Femur (tissue), 1 donor: ENCODE results near the gene CR1.
"Not testable (repeated sequence)": the region's sequence is repeated elsewhere in the genome, so short reads cannot be mapped to it uniquely, and the experiment has no call there.

Experiments used
- DNase-seq: peaks from one replicate; pipeline ENCODE4 v3.0.0-alpha.2; 2017

Gene CR1

GRCh38 chr1:207495801-207496792 is at the start of gene CR1:
Gene CR1, plus strand, starts transcription at chr1:207496157. Its CDS starts 111 bp downstream, at chr1:207496268.
- DNase-seq, result peak; percentile 40

GRCh38 chr1:207453710-207454045 is 42.3 kb upstream of the CR1 start:
- no peak for DNase-seq

DNA sequence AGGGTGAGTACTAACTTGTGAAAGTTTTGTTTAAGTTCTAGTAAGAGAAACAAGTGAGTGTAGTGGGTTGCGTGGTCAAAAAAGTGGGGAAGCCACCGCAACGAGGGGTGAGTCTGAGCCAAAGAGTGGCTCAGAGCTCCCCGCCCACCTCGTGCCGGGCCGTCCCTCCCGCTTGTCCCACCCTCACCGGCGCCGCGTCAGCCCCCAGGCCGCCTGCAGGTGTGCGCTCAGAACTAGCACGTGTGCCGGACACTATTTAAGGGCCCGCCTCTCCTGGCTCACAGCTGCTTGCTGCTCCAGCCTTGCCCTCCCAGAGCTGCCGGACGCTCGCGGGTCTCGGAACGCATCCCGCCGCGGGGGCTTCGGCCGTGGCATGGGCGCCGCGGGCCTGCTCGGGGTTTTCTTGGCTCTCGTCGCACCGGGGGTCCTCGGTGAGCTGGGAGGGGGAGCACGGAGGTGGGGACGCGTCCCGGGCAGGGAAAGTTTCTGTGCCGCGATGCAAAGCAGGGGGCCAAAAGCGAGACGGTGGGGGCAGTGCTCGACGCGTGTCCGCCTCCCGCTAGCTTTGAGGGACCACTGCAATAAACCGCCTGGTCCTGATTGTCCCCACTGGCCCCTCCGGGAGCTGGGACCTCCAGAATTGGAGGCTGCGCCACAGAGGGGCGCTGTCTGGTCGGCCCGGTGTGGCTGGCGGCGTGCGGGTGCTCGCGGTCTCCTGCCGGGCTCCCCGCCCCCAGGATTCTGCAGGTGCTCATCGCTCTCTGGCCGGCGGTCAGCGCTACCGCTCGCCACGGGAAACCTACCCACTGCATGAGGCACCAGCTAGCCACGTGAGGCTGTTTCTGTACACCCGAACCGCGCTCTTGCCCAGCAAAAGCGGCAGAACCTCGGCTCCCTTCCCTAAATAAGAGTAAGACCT is 41.7 kb upstream of the CR1 start, which contains the start of gene CR2:
TSS of gene CR2 (plus strand) at position 283 of the 919 bp plus-strand sequence. CDS start at position 374, 91 bp downstream.
- peak; percentile 25 for DNase-seq

DNA sequence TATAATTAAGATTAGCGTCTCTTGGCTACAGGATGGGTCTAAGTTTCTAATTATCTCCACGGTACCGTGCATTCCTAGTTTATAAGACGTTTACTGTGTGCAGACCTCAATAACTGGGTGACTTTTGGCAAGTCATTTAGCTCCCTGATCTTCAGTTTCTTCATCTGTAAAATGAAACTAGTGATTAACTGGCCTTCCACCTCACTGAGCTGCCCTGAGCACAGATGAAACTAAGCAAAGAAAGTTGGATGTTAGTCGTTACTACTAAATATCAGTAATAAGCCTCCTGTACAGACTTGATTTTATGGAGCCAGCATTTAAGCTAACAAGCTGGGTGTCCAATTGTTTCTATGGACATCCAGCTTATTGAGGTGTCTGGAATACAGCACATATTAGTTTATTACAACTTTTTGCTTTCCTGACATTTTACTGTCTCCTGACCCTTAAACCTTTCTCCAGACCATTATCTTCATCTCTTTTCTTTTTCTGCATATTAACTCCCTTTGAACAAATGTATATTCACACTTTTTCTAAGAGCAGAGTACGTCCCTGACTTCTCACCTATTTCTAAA is 40.7 kb upstream of the CR1 start:
- no peak for DNase-seq

DNA sequence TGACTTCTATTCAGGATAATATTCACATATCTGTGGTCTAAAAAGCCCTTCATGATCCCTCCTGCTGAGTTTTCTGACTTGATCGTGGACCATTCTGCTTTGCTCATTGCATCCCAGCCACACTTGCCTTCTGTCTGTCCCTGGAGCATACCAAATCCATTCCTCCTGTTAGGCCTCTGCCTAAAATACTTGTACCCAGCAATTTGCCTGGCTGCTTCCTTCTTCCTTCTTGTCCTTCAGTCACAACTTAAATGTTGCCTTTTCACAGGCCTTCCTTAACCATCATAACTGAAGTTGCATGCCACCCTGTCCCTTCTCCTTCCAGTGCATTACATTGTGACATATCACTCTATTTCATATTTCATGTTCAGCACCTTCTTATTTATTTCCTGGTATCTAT is 37.5 kb upstream of the CR1 start:
- DNase-seq, result no peak

DNA sequence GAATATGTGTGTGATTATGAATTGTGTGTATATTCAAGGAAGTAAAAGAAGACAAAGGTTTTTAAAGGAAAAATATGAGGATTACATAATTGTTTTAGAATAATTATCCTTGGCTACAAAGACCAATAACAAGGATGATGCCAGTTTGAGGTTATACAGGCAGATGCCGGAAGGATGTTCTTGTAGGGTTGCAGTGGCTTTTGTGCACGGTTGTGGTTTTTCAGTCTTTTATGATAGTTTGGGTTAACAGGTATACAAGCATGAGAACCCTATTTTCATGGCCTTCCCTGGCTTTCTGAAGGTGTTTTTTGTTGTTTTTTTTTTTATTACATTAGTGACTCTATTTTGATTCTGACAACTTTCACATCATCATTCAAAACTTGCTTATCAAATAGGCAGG is 36.9 kb upstream of the CR1 start:
- no peak for DNase-seq

- no peak for DNase-seq
These were observed 34.3 kb upstream of the CR1 start for GRCh38 chr1:207461649-207462048.

- DNase-seq, result no peak
These were observed 33.4 kb upstream of the CR1 start for GRCh38 chr1:207462535-207462934.

- no peak for DNase-seq
These were observed 32.9 kb upstream of the CR1 start for GRCh38 chr1:207463021-207463420.

GRCh38 chr1:207463571-207463970 is 32.4 kb upstream of the CR1 start:
- DNase-seq, result no peak

GRCh38 chr1:207470927-207471326 is 25.0 kb upstream of the CR1 start:
- no peak for DNase-seq

DNA sequence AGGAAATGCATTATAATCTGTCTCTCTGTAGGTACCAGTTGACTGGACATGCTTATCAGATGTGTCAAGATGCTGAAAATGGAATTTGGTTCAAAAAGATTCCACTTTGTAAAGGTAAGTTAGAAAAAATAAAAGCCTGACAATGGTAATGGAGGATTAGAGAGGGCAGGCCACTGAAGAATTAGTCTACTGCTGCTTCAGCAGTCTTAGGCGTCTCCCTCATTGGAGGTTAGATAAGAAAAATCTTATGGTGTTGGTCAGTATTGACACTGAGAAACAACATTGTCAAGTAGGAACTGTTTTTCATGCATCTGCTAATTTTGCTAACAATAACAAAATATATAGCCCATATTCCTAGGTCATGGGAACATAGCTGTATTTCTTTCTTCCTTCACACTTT is 21.7 kb upstream of the CR1 start:
- DNase-seq, result no peak

- DNase-seq, result no peak
These were observed 9.8 kb upstream of the CR1 start for GRCh38 chr1:207486198-207486597.

- no peak for DNase-seq
These were observed 8.3 kb upstream of the CR1 start for GRCh38 chr1:207487636-207488035.

GRCh38 chr1:207493212-207493611 is 2.7 kb upstream of the CR1 start:
- no peak for DNase-seq

DNA sequence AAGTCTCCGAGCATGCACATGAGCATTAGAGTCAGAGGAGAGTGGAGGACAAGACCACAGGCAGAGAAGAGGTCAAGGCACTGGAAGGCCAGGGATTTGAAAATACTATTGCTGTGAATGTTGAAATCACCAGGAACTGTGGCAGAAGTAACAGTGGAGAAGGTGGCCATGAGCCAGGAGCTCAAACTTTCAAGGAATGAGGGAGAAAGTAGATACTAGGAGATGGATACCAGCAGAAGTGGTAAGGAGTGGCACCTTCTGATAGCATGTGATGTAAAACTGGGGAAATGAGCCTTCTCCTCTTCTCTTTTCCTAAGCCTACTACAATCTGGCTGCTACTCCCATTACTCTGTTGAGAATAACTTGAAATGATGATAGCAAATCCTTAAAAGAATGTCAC is 1.8 kb upstream of the CR1 start:
- no peak for DNase-seq

GRCh38 chr1:207495281-207495680 is 676 bp upstream of the CR1 start:
- DNase-seq, result not testable (repeated sequence)

- DNase-seq, result no peak
These were observed 2.0 kb downstream of the CR1 start for GRCh38 chr1:207497941-207498340.

DNA sequence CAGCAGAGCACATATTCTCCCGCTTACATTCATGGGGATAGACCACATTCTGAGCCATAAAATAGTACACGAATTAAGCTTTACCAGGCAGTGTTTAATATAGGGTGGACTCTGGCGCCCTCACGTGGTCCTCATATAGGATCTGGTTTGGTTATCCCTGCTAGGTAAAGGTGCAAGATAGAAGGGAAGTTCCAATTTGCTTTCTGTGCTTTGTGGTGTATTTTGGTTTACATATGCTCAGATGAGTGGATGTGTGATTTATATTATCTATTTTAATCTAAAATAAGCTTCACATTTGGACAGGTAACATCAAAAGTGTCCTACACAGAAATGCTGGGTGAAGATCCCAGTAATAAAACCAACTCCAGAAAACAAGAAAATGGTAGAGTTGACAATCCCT is 3.6 kb downstream of the CR1 start:
- DNase-seq, result peak; percentile 75

DNA sequence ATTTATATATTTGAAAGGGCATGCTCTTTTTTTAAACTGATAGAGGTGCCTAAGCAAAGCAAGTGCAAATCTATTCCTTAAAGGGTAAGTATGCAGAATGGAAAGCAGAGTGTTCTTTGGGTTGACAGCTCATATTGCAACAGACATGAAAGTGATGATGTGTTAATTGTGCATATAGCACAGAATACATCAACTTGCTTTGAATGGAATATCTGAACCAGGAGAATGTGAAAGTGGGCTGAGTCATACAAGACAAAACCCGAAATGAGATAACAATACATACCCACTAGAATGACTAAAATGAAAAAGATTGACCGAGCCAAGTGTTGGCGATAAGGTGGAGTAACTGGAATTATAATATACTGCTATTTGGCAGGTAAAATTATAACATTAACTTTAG is 4.3 kb downstream of the CR1 start:
- no peak for DNase-seq

DNA sequence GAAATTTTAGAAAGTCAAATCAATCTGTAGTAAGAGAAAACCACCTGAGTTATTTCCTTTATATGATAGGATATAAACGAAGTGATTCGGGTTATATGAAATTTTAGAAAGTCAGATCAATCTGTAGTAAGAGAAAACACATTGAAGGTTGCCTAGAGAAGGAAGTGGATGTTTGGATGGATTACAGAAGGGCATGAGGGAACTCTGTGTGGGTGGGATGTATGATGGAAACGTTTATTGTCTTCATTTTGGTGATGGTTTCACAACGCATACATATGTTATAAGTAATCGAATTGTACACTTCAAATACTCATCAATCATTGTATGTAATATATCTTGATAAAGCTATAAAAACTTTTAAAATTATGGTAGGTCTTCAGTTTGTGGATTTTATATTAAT is 5.1 kb downstream of the CR1 start:
- DNase-seq, result no peak

DNA sequence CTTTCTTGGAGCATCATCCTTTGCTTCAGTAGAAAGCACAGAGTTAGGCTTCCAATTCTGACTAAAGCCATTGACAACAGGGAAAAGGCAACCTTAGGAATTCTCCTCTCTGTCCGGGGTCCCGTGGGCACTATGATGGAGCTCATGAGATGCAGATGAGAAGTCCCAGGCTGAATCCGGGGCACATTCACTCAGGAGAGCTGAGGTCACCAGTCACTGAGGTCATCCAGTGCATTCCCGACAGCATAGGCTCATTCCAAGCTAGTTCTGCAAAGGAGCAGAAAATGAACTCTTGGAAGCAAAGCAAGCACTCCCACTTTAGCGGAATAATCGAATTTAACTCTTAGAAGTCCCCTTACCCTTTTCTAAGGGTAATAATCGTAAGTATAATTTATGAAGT is 6.8 kb downstream of the CR1 start:
- DNase-seq, result no peak

DNA sequence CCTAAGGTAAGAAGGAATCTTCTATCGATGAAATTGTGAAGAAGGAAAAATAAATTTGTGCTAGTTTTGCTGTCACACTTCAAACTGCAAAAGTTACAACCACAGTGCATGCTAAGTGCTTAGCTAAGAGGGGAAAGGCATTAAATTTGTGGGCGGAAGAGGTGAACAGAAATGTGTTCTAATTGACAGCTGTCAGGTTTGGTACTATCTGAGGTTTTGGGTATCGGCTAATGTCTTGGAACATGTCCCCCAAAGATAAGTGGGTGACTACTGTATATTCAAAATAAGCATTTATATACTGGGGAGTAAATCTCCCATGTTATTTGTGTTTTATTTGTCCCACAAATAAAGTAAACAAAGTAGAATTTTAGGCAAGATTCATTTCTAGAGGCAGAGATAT is 8.0 kb downstream of the CR1 start:
- DNase-seq, result no peak
